Measurements from ENCODE around the gene ZBED4. TPM values are rescaled to one million over a fixed set of nuclear protein-coding genes. Genes with fewer than 3 reads are reported as not detected.

ZBED4 gene
- total RNA-seq, 1 donor from 2014 or later, result 17.3 TPM

DNA sequence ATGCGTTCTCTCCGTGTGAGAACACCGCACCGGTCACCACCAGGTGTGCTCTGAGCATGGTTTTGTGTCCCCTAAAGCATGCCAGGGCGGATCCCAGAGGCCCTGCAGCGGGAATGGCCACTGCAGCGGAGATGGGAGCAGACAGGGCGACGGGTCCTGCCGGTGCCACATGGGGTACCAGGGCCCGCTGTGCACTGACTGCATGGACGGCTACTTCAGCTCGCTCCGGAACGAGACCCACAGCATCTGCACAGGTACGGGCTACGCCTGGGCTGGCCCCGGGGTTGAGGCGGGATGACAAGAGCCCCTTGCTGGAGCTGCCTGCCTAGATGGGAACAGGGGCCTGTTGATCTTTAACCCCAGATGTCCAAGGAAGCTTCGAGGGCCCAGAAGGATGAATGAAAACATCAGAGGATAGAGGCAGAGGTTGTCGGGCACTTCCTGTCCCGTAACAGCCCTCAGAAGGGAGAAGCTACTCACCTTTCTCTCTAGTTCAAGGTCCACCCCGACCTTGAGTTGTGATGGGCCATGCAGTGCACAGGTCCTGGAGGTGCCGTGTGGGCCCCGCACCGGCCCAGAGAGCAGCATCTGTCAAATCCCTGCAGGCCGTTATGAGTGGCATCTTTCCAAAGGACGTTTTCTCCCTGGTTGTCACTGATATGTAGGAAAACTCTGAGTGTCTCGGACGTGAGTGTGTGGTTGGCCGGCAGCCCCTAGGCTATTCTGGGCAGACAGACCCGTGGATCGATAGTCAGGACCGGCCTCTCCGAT is 68.0 kb downstream of the ZBED4 start:
- ChIA-PET CTCF (interaction anchor here (1.9 kb wide), 1 partner anchor 109 kb away, joined by 4 read pairs; no protein-coding TSS in a partner anchor), POLR2A (no interaction called here)
- Mint-ChIP-seq H3K4me1 (peaks cover 61% of the 10 kb centered on the region), H3K36me3 (ENCODE audit: low read depth) (peaks cover 24% of the 10 kb centered on the region), H3K27ac (no peak overlapping the region), H3K27me3 (no peaks in the 10 kb centered on the region), H3K4me3 (no peak overlapping the region), H3K9me3 (no peaks in the 10 kb centered on the region)
- TF ChIP-seq, protein P1, sequence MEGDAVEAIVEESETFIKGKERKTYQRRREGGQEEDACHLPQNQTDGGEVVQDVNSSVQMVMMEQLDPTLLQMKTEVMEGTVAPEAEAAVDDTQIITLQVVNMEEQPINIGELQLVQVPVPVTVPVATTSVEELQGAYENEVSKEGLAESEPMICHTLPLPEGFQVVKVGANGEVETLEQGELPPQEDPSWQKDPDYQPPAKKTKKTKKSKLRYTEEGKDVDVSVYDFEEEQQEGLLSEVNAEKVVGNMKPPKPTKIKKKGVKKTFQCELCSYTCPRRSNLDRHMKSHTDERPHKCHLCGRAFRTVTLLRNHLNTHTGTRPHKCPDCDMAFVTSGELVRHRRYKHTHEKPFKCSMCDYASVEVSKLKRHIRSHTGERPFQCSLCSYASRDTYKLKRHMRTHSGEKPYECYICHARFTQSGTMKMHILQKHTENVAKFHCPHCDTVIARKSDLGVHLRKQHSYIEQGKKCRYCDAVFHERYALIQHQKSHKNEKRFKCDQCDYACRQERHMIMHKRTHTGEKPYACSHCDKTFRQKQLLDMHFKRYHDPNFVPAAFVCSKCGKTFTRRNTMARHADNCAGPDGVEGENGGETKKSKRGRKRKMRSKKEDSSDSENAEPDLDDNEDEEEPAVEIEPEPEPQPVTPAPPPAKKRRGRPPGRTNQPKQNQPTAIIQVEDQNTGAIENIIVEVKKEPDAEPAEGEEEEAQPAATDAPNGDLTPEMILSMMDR (IDR thresholded peaks at IDR 0.05), result no peak
- ATAC-seq (ENCODE audit: low read depth) (no peak), DNase-seq (no peak)
- intact Hi-C loops (cut with micrococcal nuclease), result loop anchor here (10.0 kb wide), 1 partner anchor 267 kb away; no protein-coding TSS in a partner anchor

DNA sequence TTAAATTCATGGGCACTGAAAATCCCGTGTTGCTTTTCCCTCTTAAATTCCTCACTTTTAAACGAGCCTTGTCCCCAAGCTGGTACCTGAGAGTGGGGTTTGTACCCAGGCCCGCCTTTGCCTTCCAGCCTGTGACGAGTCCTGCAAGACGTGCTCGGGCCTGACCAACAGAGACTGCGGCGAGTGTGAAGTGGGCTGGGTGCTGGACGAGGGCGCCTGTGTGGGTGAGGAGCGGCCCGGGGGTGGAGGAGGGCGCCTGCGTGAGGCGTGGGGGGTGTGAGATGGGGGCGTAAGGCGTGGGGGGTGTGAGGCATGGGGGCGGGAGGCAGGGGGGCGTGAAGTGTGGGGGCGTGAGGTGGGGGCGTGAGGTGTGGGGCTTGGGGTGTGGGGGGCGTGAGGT is 68.8 kb downstream of the ZBED4 start:
- DNase-seq (no peak), ATAC-seq (ENCODE audit: low read depth) (no peak)
- peaks cover 29% of the 10 kb centered on the region for H3K36me3 Mint-ChIP-seq (ENCODE audit: low read depth)
- TF ChIP-seq, protein P1 (IDR thresholded peaks at IDR 0.05), result no peak
- no peak overlapping the region for H3K27ac Mint-ChIP-seq
- ChIA-PET POLR2A (no interaction called here), CTCF (interaction anchor here (1.9 kb wide), 1 partner anchor 108 kb away, joined by 4 read pairs; no protein-coding TSS in a partner anchor)
- H3K27me3 Mint-ChIP-seq, result no peaks in the 10 kb centered on the region
- no peaks in the 10 kb centered on the region for H3K9me3 Mint-ChIP-seq
- H3K4me3 Mint-ChIP-seq, result no peak overlapping the region
- intact Hi-C loops (cut with micrococcal nuclease), result loop anchor here (10.0 kb wide), 1 partner anchor 268 kb away; no protein-coding TSS in a partner anchor
- H3K4me1 Mint-ChIP-seq, result peaks cover 61% of the 10 kb centered on the region

DNA sequence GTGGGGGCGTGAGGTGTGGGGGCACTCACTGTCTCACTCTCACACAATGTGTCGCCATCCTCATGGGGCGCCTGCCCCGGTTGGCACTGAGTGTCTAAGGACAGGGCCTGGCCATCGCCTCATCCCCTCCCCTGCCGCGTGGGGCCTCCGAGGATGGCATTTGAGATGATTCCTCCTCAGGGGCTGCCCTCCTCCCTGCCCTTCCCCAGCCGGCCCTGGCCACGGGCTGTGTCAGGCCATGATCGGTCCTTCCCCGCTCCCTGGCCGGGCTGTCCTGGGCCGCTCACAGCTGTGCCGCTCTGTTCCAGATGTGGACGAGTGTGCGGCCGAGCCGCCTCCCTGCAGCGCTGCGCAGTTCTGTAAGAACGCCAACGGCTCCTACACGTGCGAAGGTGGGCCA is 69.3 kb downstream of the ZBED4 start:
- ChIA-PET CTCF (interaction anchor here (1.0 to 1.9 kb wide), 2 partner anchors 107 to 155 kb away, joined by 3 to 4 read pairs; no protein-coding TSS in a partner anchor), POLR2A (interaction anchor here (1.0 to 5.0 kb wide), 6 partner anchors 12 to 268 kb away, joined by 3 to 87 read pairs (median 4); partner anchors contain the start of gene PIM3)
- no peaks in the 10 kb centered on the region for H3K27me3 Mint-ChIP-seq
- no peak overlapping the region for H3K27ac Mint-ChIP-seq
- peaks cover 29% of the 10 kb centered on the region for H3K36me3 Mint-ChIP-seq (ENCODE audit: low read depth)
- H3K4me1 Mint-ChIP-seq, result peaks cover 60% of the 10 kb centered on the region
- no peak overlapping the region for H3K4me3 Mint-ChIP-seq
- TF ChIP-seq, protein P1 (IDR thresholded peaks at IDR 0.05), result no peak
- no peak for ATAC-seq (ENCODE audit: low read depth)
- no peaks in the 10 kb centered on the region for H3K9me3 Mint-ChIP-seq
- DNase-seq, result no peak
- intact Hi-C loops (cut with micrococcal nuclease), result loop anchor here (10.0 kb wide), 1 partner anchor 268 kb away; no protein-coding TSS in a partner anchor

DNA sequence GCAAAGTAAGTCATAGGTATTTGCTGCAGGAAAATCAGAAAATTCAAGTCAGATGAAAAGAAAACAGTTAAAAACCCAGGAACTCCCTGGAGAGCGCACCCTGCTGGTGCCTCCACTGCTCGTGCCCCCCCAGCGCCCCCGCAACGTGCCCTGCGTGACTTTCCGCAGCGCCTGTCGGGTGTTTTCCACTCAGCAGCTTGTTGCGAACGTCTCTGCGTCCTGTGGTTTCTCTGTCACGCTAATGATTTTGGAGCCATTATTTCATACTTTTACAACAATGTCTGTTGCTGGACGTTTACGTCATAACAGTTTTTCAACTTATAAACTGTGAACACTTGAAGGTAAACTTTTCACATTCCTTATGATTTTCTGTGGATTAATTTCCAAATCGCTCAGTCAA is 69.8 kb downstream of the ZBED4 start:
- ChIA-PET CTCF (interaction anchor here (1.0 kb wide), 1 partner anchor 156 kb away, joined by 3 read pairs; no protein-coding TSS in a partner anchor), POLR2A (interaction anchor here (0.6 to 5.0 kb wide), 7 partner anchors 12 to 268 kb away, joined by 3 to 87 read pairs (median 3); partner anchors contain the start of gene PIM3)
- Mint-ChIP-seq H3K4me3 (peak overlapping the region; percentile 52), H3K27me3 (no peaks in the 10 kb centered on the region), H3K36me3 (ENCODE audit: low read depth) (peaks cover 29% of the 10 kb centered on the region), H3K27ac (peak overlapping the region; percentile 98), H3K4me1 (peaks cover 60% of the 10 kb centered on the region), H3K9me3 (no peaks in the 10 kb centered on the region)
- TF ChIP-seq, protein P1 (IDR thresholded peaks at IDR 0.05), result no peak
- ATAC-seq (ENCODE audit: low read depth), result peak; percentile 10
- DNase-seq, result peak; percentile 54
- intact Hi-C loops (cut with micrococcal nuclease), result loop anchor here (10.0 kb wide), 1 partner anchor 269 kb away; no protein-coding TSS in a partner anchor
